H9 (cell line): Measurements from ENCODE around the gene AGT. TPM values are rescaled to one million over a fixed set of nuclear protein-coding genes. Genes with fewer than 3 reads are reported as not detected.

Experiments
- DNase-seq: peaks from one replicate; pipeline ENCODE4 v3.0.0-alpha.2; 2017
- H2AFZ ChIP-seq: one replicate; pipeline ENCODE4 v1.6.1; 2013; ENCODE audit warnings: mild to moderate bottlenecking, low read length, control low read depth, moderate library complexity
- H2AK5ac ChIP-seq: 2 replicates; pipeline ENCODE4 v1.6.1; 2013; ENCODE audit warnings: low read length, control low read depth, mixed read lengths; ENCODE audit not compliant: insufficient read length
- H2BK120ac ChIP-seq: one replicate; pipeline ENCODE4 v1.6.1; 2013; ENCODE audit warnings: low read depth, mild to moderate bottlenecking, low read length, control low read depth, inconsistent platforms; ENCODE audit not compliant: poor library complexity, severe bottlenecking
- H2BK12ac ChIP-seq: 2 replicates; pipeline ENCODE4 v1.6.1; 2013; ENCODE audit warnings: low read length, control low read depth, mixed read lengths, low read depth; ENCODE audit not compliant: insufficient read length
- H2BK15ac ChIP-seq: 2 replicates; pipeline ENCODE4 v1.6.1; 2013; ENCODE audit warnings: low read depth, low read length, control low read depth
- H2BK20ac ChIP-seq: one replicate; pipeline ENCODE4 v1.6.1; 2013; ENCODE audit warnings: low read depth, mild to moderate bottlenecking, low read length, control low read depth, inconsistent platforms; ENCODE audit not compliant: poor library complexity, severe bottlenecking
- H2BK5ac ChIP-seq: 2 replicates; pipeline ENCODE4 v1.6.1; 2013; ENCODE audit warnings: low read length, control low read depth, mixed read lengths; ENCODE audit not compliant: insufficient read length
- H3K14ac ChIP-seq: 2 replicates; pipeline ENCODE4 v1.6.1; 2013; ENCODE audit warnings: low read length, control low read depth; ENCODE audit not compliant: insufficient read depth
- H3K18ac ChIP-seq: 2 replicates; pipeline ENCODE4 v1.6.1; 2013; ENCODE audit warnings: low read depth, mild to moderate bottlenecking, mixed read lengths, low read length, control low read depth; ENCODE audit not compliant: insufficient read length
- H3K23ac ChIP-seq: 2 replicates; pipeline ENCODE4 v1.6.1; 2013; ENCODE audit warnings: low read length, control low read depth, mixed read lengths, low read depth; ENCODE audit not compliant: insufficient read length
- H3K23me2 ChIP-seq: 2 replicates; pipeline ENCODE4 v1.6.1; 2013; ENCODE audit warnings: low read depth, mild to moderate bottlenecking, mixed read lengths, low read length, control low read depth; ENCODE audit not compliant: insufficient read length, poor library complexity, severe bottlenecking
- H3K27ac ChIP-seq: 2 replicates; pipeline ENCODE4 v1.5.1; 2013; ENCODE audit warnings: low read length, control low read depth, mixed read lengths, low read depth; ENCODE audit not compliant: insufficient read length
- H3K27me3 ChIP-seq: 2 replicates; pipeline ENCODE4 v1.6.1; 2013; ENCODE audit warnings: low read length, control low read depth, inconsistent platforms; ENCODE audit not compliant: insufficient read depth
- H3K4ac ChIP-seq: 2 replicates; pipeline ENCODE4 v1.6.1; 2013; ENCODE audit warnings: low read depth, mild to moderate bottlenecking, control low read depth, inconsistent platforms, low read length, moderate library complexity
- H3K4me1 ChIP-seq: 2 replicates; pipeline ENCODE4 v1.6.1; 2013; ENCODE audit warnings: low read length, control low read depth, inconsistent platforms; ENCODE audit not compliant: insufficient read depth
- H3K4me2 ChIP-seq: 2 replicates; pipeline ENCODE4 v1.6.1; 2013; ENCODE audit warnings: low read length, control low read depth, mixed read lengths; ENCODE audit not compliant: insufficient read length, insufficient read depth
- H3K56ac ChIP-seq: 2 replicates; pipeline ENCODE4 v1.6.1; 2013; ENCODE audit warnings: low read depth, mild to moderate bottlenecking, mixed read lengths, low read length, control low read depth; ENCODE audit not compliant: insufficient read length
- H3K79me1 ChIP-seq: 2 replicates; pipeline ENCODE4 v1.6.1; 2013; ENCODE audit warnings: low read depth, mild to moderate bottlenecking, moderate library complexity, low read length, control low read depth, inconsistent platforms; ENCODE audit not compliant: insufficient read depth, poor library complexity, severe bottlenecking
- H3K79me2 ChIP-seq: 2 replicates; pipeline ENCODE4 v1.6.1; 2013; ENCODE audit warnings: low read length, control low read depth, inconsistent platforms; ENCODE audit not compliant: insufficient read depth
- H3K9ac ChIP-seq: 2 replicates; pipeline ENCODE4 v1.6.1; 2013; ENCODE audit warnings: low read length, control low read depth, mixed read lengths; ENCODE audit not compliant: insufficient read length; ENCODE audit errors: extremely low read depth
- H3K9me3 ChIP-seq: one replicate; pipeline ENCODE4 v1.6.1; 2013; ENCODE audit warnings: low read depth, low read length, inconsistent platforms; ENCODE audit not compliant: control insufficient read depth
- H3T11ph ChIP-seq: one replicate; pipeline ENCODE4 v1.6.1; 2013; ENCODE audit warnings: mild to moderate bottlenecking, low read length, control low read depth, inconsistent platforms
- H4K20me1 ChIP-seq: one replicate; pipeline ENCODE4 v1.6.1; 2013; ENCODE audit not compliant: control insufficient read depth, insufficient read length, insufficient read depth
- H4K5ac ChIP-seq: 2 replicates; pipeline ENCODE4 v1.6.1; 2013; ENCODE audit warnings: low read depth, mild to moderate bottlenecking, mixed read lengths, low read length, control low read depth; ENCODE audit not compliant: insufficient read length
- H4K8ac ChIP-seq: replicated peaks from 2 replicates; pipeline ENCODE4 v1.6.1; 2013; ENCODE audit warnings: low read length, control low read depth, mixed read lengths, low read depth; ENCODE audit not compliant: insufficient read length
- H4K91ac ChIP-seq: 2 replicates; pipeline ENCODE4 v1.6.1; 2013; ENCODE audit warnings: low read depth, mild to moderate bottlenecking, moderate library complexity, mixed read lengths, low read length, control low read depth; ENCODE audit not compliant: insufficient read length
- H3K27ac Mint-ChIP-seq, 3 experiments: 2 replicates in 2 of 3; 3 replicates in 1 of 3; pipeline ENCODE4 v1.8.0; 2020 to 2021; ENCODE audit warnings: mixed read lengths in 3 of 3, mild to moderate bottlenecking in 1 of 3, moderate library complexity in 1 of 3
- H3K27me3 Mint-ChIP-seq: 2 replicates; pipeline ENCODE4 v1.8.0; 2021; ENCODE audit warnings: low read depth, mild to moderate bottlenecking, moderate library complexity, mixed read lengths
- H3K36me3 Mint-ChIP-seq, 3 experiments: 2 replicates in 2 of 3; 3 replicates in 1 of 3; pipeline ENCODE4 v1.8.0; 2020 to 2021; ENCODE audit warnings: low read depth in 3 of 3, mixed read lengths in 3 of 3; ENCODE audit not compliant: insufficient read depth in 1 of 3
- H3K4me1 Mint-ChIP-seq, 2 experiments: 2 replicates each; pipeline ENCODE4 v1.8.0; 2020; ENCODE audit warnings: mixed read lengths in 2 of 2
- H3K4me3 Mint-ChIP-seq, 2 experiments: 2 replicates in 1 of 2; 3 replicates in 1 of 2; pipeline ENCODE4 v1.8.0; 2020 to 2021; ENCODE audit warnings: mild to moderate bottlenecking in 2 of 2, mixed read lengths in 2 of 2, moderate library complexity in 1 of 2
- H3K9me3 Mint-ChIP-seq, 2 experiments: 2 replicates in 1 of 2; 3 replicates in 1 of 2; pipeline ENCODE4 v1.8.0; 2020; ENCODE audit warnings: mild to moderate bottlenecking in 2 of 2, mixed read lengths in 2 of 2, moderate library complexity in 1 of 2
- WGBS: extraction: QIAGEN DNeasy Blood & Tissue Kit; methylation state at CpG from one replicate; pipeline ENCODE4 v1.1.7; 2013; ENCODE audit warnings: missing lambda C conversion rate, low lambda C conversion rate, mixed read lengths; ENCODE audit not compliant: insufficient read length; ENCODE audit errors: extremely low coverage; 5-methylcytosine and 5-hydroxymethylcytosine counted together
- total RNA-seq: library from RNA; stranded (reverse); gene quantifications from 2 replicates; pipeline ENCODE4 v1.2.1, GENCODE V29; 2021
- TF ChIP-seq, protein P1 (sequence below): fragments of 200-600 bp; sonication (generic); conservative IDR thresholded peaks from 3 replicates; pipeline ENCODE4 v1.8.0; 2021; ENCODE audit warnings: antibody characterized with exemption, mild to moderate bottlenecking

The AGT gene
- total RNA-seq, 1 experiment from 2014 or later: not detected

DNA sequence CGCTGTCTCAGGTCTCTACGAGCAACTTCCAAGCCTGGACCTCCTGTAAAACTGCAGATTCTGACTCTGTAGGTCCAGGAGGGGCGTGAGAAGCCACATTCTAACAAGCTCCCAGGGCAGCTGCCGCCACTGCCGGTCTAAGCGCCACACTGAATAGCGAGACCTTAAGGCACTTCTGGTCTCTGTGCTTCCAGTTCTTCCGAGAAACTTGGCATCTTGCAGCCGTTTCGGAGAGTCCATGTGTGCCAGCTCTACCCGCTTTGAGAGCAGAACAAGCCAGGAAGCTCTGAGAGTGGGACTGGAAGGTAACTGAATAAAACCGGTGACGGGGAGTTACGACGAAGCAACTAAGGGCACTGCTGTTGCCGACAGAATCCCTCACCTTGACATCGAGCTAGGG lies 12.5 kb downstream of the AGT start:
- peaks cover 28% of the 10 kb centered on the region for H3K27me3 Mint-ChIP-seq
- H3K9me3 ChIP-seq: no peaks in the 10 kb centered on the region

More for the DNA sequence above, 12.5 kb downstream of the AGT start:
- H3K4me3 Mint-ChIP-seq: no peak overlapping the region
- no peak overlapping the region for H2AFZ ChIP-seq
- H2BK12ac ChIP-seq: no peak overlapping the region
- H3K27ac Mint-ChIP-seq: no peak overlapping the region
- DNase-seq: no peak
- TF ChIP-seq, protein P1, sequence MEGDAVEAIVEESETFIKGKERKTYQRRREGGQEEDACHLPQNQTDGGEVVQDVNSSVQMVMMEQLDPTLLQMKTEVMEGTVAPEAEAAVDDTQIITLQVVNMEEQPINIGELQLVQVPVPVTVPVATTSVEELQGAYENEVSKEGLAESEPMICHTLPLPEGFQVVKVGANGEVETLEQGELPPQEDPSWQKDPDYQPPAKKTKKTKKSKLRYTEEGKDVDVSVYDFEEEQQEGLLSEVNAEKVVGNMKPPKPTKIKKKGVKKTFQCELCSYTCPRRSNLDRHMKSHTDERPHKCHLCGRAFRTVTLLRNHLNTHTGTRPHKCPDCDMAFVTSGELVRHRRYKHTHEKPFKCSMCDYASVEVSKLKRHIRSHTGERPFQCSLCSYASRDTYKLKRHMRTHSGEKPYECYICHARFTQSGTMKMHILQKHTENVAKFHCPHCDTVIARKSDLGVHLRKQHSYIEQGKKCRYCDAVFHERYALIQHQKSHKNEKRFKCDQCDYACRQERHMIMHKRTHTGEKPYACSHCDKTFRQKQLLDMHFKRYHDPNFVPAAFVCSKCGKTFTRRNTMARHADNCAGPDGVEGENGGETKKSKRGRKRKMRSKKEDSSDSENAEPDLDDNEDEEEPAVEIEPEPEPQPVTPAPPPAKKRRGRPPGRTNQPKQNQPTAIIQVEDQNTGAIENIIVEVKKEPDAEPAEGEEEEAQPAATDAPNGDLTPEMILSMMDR: no peak
- H3K27ac ChIP-seq: no peak overlapping the region
- no peak overlapping the region for H2BK20ac ChIP-seq
- H3K4ac ChIP-seq: no peak overlapping the region
- H2BK5ac ChIP-seq: no peak overlapping the region
- H3K4me1 ChIP-seq: no peaks in the 10 kb centered on the region
- H3K56ac ChIP-seq: no peak overlapping the region
- no peaks in the 10 kb centered on the region for H3K79me2 ChIP-seq
- H4K91ac ChIP-seq: no peak overlapping the region
- H3K9me3 Mint-ChIP-seq: no peaks in the 10 kb centered on the region
- H3K23ac ChIP-seq: no peak overlapping the region
- WGBS: no CpG with 5 or more reads among the region's 17 CpGs
- H3K79me1 ChIP-seq: no peaks in the 10 kb centered on the region
- no peak overlapping the region for H3T11ph ChIP-seq
- no peak overlapping the region for H2BK15ac ChIP-seq
- no peak overlapping the region for H3K9ac ChIP-seq
- H3K18ac ChIP-seq: no peak overlapping the region
- no peak overlapping the region for H2AK5ac ChIP-seq
- H4K8ac ChIP-seq: no peak overlapping the region
- no peak overlapping the region for H3K4me2 ChIP-seq
- H4K5ac ChIP-seq: no peak overlapping the region
- H4K20me1 ChIP-seq: no peaks in the 10 kb centered on the region
- H3K14ac ChIP-seq: no peak overlapping the region
- no peaks in the 10 kb centered on the region for H3K27me3 ChIP-seq
- H2BK120ac ChIP-seq: no peak overlapping the region
- H3K36me3 Mint-ChIP-seq: no peaks in the 10 kb centered on the region
- H3K4me1 Mint-ChIP-seq: peaks cover 4 to 9% of the 10 kb centered on the region in 2 experiments; a peak in 2 of 4 replicates
- H3K23me2 ChIP-seq: no peaks in the 10 kb centered on the region
